Measurements from ENCODE around the gene HTR3E.
"Not testable (repeated sequence)": the region's sequence is repeated elsewhere in the genome, so short reads cannot be mapped to it uniquely, and the experiment has no call there.

The HTR3E gene

GRCh38 chr3:184110316-184110725, 13.5 kb downstream of the HTR3E start:
- in situ Hi-C loops (cut with HindIII; ENCODE audit: low sequenced_read_pairs), result no loop called here

GRCh38 chr3:184116017-184116416, 19.2 kb downstream of the HTR3E start:
- in situ Hi-C loops (cut with HindIII; ENCODE audit: low sequenced_read_pairs), result no loop called here

GRCh38 chr3:184117636-184118035, 20.8 kb downstream of the HTR3E start:
- in situ Hi-C loops (cut with HindIII; ENCODE audit: low sequenced_read_pairs), result no loop called here

- in situ Hi-C loops (cut with HindIII; ENCODE audit: low sequenced_read_pairs), result not testable (repeated sequence)
Observed at GRCh38 chr3:184121031-184121430, 24.2 kb downstream of the HTR3E start.

- in situ Hi-C loops (cut with HindIII; ENCODE audit: low sequenced_read_pairs), result no loop called here
Observed at GRCh38 chr3:184126006-184126405, 29.1 kb downstream of the HTR3E start.

- in situ Hi-C loops (cut with HindIII; ENCODE audit: low sequenced_read_pairs), result no loop called here
Observed at GRCh38 chr3:184129012-184129411, 32.1 kb downstream of the HTR3E start.

- in situ Hi-C loops (cut with HindIII; ENCODE audit: low sequenced_read_pairs), result no loop called here
Observed at GRCh38 chr3:184132945-184133344, 36.1 kb downstream of the HTR3E start.

- in situ Hi-C loops (cut with HindIII; ENCODE audit: low sequenced_read_pairs), result no loop called here
Observed at GRCh38 chr3:184133840-184134745, 37.2 kb downstream of the HTR3E start.

- in situ Hi-C loops (cut with HindIII; ENCODE audit: low sequenced_read_pairs), result no loop called here
Observed at GRCh38 chr3:184134746-184135148, 37.9 kb downstream of the HTR3E start.

- in situ Hi-C loops (cut with HindIII; ENCODE audit: low sequenced_read_pairs), result no loop called here
Observed at GRCh38 chr3:184135149-184135910, 38.5 kb downstream of the HTR3E start, which contains the start of gene EIF2B5. Gene EIF2B5 (plus strand): TSS chr3:184135358. CDS start chr3:184135386, 28 bp downstream.

- in situ Hi-C loops (cut with HindIII; ENCODE audit: low sequenced_read_pairs), result no loop called here
Observed at GRCh38 chr3:184135911-184136260, 39.0 kb downstream of the HTR3E start.

GRCh38 chr3:184140436-184140835, 43.6 kb downstream of the HTR3E start:
- in situ Hi-C loops (cut with HindIII; ENCODE audit: low sequenced_read_pairs), result no loop called here

GRCh38 chr3:184142199-184142598, 45.3 kb downstream of the HTR3E start:
- in situ Hi-C loops (cut with HindIII; ENCODE audit: low sequenced_read_pairs), result no loop called here

GRCh38 chr3:184143327-184143726, 46.5 kb downstream of the HTR3E start:
- in situ Hi-C loops (cut with HindIII; ENCODE audit: low sequenced_read_pairs), result no loop called here

GRCh38 chr3:184144505-184144904, 47.6 kb downstream of the HTR3E start:
- in situ Hi-C loops (cut with HindIII; ENCODE audit: low sequenced_read_pairs), result no loop called here

- in situ Hi-C loops (cut with HindIII; ENCODE audit: low sequenced_read_pairs), result no loop called here
Observed at GRCh38 chr3:184145111-184145524, 48.3 kb downstream of the HTR3E start.

GRCh38 chr3:184145751-184146270, 48.9 kb downstream of the HTR3E start:
- in situ Hi-C loops (cut with HindIII; ENCODE audit: low sequenced_read_pairs), result no loop called here

- in situ Hi-C loops (cut with HindIII; ENCODE audit: low sequenced_read_pairs), result no loop called here
Observed at GRCh38 chr3:184148076-184148475, 51.2 kb downstream of the HTR3E start.

- in situ Hi-C loops (cut with HindIII; ENCODE audit: low sequenced_read_pairs), result no loop called here
Observed at GRCh38 chr3:184149123-184149522, 52.3 kb downstream of the HTR3E start.

GRCh38 chr3:184149770-184150169, 52.9 kb downstream of the HTR3E start:
- in situ Hi-C loops (cut with HindIII; ENCODE audit: low sequenced_read_pairs), result not testable (repeated sequence)

GRCh38 chr3:184154885-184155643, 58.2 kb downstream of the HTR3E start, which contains the start of gene DVL3:
Gene DVL3 (plus strand): TSS chr3:184155377. CDS start chr3:184155636, 259 bp downstream.
- in situ Hi-C loops (cut with HindIII; ENCODE audit: low sequenced_read_pairs), result no loop called here
